CD4-positive, alpha-beta T cell (primary cell): Measurements from ENCODE around the gene BET1. TPM values are rescaled to one million over a fixed set of nuclear protein-coding genes. Genes with fewer than 3 reads are reported as not detected.

Experiments used
- ATAC-seq: fragments of 200-7000 bp; cut with Tn5 transposase; one replicate; pipeline ENCODE4 v1.10.0; 2022; ENCODE audit warnings: mild to moderate bottlenecking; ENCODE audit not compliant: poor library complexity
- CTCF ChIA-PET: fragments of 350-600 bp; sonication (Branson Sonifier 250); formaldehyde crosslinking; loops from one replicate; lab custom pipeline; 2021; ENCODE audit warnings: antibody characterized with exemption, inconsistent platforms; lab: Charles Lee
- POLR2A ChIA-PET: fragments of 350-600 bp; sonication (Branson Sonifier 250); formaldehyde crosslinking; loops from one replicate; lab custom pipeline; 2021; ENCODE audit warnings: antibody characterized with exemption, inconsistent platforms; lab: Charles Lee
- DNase-seq, 14 experiments: peaks; one replicate each; pipeline ENCODE4 v3.0.0-alpha.2; 2013 to 2020; ENCODE audit warnings: mixed read lengths in 2 of 14
- H3K27ac ChIP-seq, 2 donors: one replicate each; pipeline versions ENCODE4 v1.5.1 to v1.7.0; 2013; ENCODE audit warnings: low read length in 2 of 2, low read depth in 1 of 2, mild to moderate bottlenecking in 1 of 2
- H3K27me3 ChIP-seq, 2 experiments: 1 replicate in 1 of 2; 2 replicates in 1 of 2; pipeline versions ENCODE4 v1.6.1 to v1.7.0; 2013; ENCODE audit warnings: low read length in 2 of 2, control low read depth in 1 of 2, mild to moderate bottlenecking in 1 of 2, moderate library complexity in 1 of 2; ENCODE audit not compliant: insufficient read depth in 2 of 2, control insufficient read depth in 1 of 2
- H3K36me3 ChIP-seq: one replicate; pipeline ENCODE4 v1.6.1; 2013; ENCODE audit warnings: low read length, control low read depth; ENCODE audit not compliant: insufficient read depth
- H3K4me1 ChIP-seq: one replicate; pipeline ENCODE4 v1.6.1; 2013; ENCODE audit warnings: low read length, control low read depth; ENCODE audit not compliant: insufficient read depth
- H3K4me3 ChIP-seq: one replicate; pipeline ENCODE4 v1.5.1; 2013; ENCODE audit warnings: mild to moderate bottlenecking, low read length, moderate library complexity
- H3K9me3 ChIP-seq, 2 experiments: 1 replicate in 1 of 2; 2 replicates in 1 of 2; pipeline versions ENCODE4 v1.6.1 to v1.7.0; 2013; ENCODE audit warnings: low read length in 2 of 2, mild to moderate bottlenecking in 2 of 2, control low read depth in 1 of 2, moderate library complexity in 1 of 2; ENCODE audit not compliant: control insufficient read depth in 1 of 2, insufficient read depth in 1 of 2
- H3K27ac Mint-ChIP-seq: one replicate; pipeline ENCODE4 v1.8.0; 2020; ENCODE audit warnings: mixed read lengths
- H3K27me3 Mint-ChIP-seq: one replicate; pipeline ENCODE4 v1.8.0; 2021; ENCODE audit warnings: mixed read lengths
- H3K36me3 Mint-ChIP-seq: one replicate; pipeline ENCODE4 v1.8.0; 2021; ENCODE audit warnings: low read depth, mixed read lengths
- H3K4me1 Mint-ChIP-seq: one replicate; pipeline ENCODE4 v1.8.0; 2021; ENCODE audit warnings: low read depth, mixed read lengths
- H3K4me3 Mint-ChIP-seq: one replicate; pipeline ENCODE4 v1.8.0; 2020; ENCODE audit warnings: mild to moderate bottlenecking, mixed read lengths
- H3K9me3 Mint-ChIP-seq: one replicate; pipeline ENCODE4 v1.8.0; 2020; ENCODE audit warnings: mixed read lengths
- intact Hi-C, 2 experiments: fragments of 100-400 bp; cut with DNase I in 1 of 2; cut with micrococcal nuclease in 1 of 2; formaldehyde crosslinking; loops; one replicate each; pipeline versions ENCODE4 v1.15.1 to v1.9.0; 2023 to 2025; cut with DNase I, micrococcal nuclease
- total RNA-seq, 174 experiments: library from RNA in 2 of 174; stranded (reverse) in 2 of 174; gene quantifications; one replicate each; pipeline ENCODE4 v1.2.3 and lab custom pipeline; 2021 to 2026
- TF ChIP-seq, protein P1 (sequence below): fragments of 200-600 bp; IDR thresholded peaks from one replicate; pipeline ENCODE4 v1.8.0; 2022; ENCODE audit warnings: antibody characterized with exemption, mild to moderate bottlenecking

BET1 gene
- total RNA-seq, 2 experiments from 2014 or later: 7.4 to 9.5 TPM

DNA sequence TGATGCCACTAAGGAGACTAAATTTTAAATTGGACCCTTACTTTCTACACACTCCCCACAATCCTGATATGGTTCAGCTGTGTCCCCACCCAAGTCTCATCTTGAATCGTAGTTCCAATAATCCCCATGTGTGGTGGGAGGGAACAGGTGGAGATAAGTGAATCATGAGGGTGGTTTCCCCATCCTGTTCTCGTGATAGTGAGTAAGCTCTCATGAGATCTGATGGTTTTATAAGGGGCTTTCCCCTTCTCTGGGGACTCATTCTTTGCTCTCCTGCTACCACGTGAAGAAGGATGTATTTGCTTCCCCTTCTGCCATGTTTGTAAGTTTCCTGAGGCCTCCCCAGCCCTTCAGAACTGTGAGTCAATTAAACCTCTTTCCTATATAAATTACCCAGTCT lies 18.4 kb upstream of the BET1 start:
- H3K27me3 ChIP-seq: no peaks in the 10 kb centered on the region
- no peak overlapping the region for H3K4me3 Mint-ChIP-seq
- no peak overlapping the region for H3K27ac Mint-ChIP-seq
- H3K9me3 ChIP-seq: no peaks in the 10 kb centered on the region
- DNase-seq (peak in 2 of 14 experiments; percentile 28 to 41), ATAC-seq (no peak)
- no peaks in the 10 kb centered on the region for H3K36me3 ChIP-seq
- H3K27me3 Mint-ChIP-seq: peaks cover 22% of the 10 kb centered on the region
- POLR2A ChIA-PET: no interaction called here
- H3K36me3 Mint-ChIP-seq: no peaks in the 10 kb centered on the region
- no peak overlapping the region for H3K4me3 ChIP-seq
- no peaks in the 10 kb centered on the region for H3K9me3 Mint-ChIP-seq
- no peak overlapping the region for H3K27ac ChIP-seq
- no peaks in the 10 kb centered on the region for H3K4me1 Mint-ChIP-seq
- CTCF ChIA-PET: no interaction called here
- no peaks in the 10 kb centered on the region for H3K4me1 ChIP-seq
- intact Hi-C loops: no loop called here
- TF ChIP-seq, protein P1, sequence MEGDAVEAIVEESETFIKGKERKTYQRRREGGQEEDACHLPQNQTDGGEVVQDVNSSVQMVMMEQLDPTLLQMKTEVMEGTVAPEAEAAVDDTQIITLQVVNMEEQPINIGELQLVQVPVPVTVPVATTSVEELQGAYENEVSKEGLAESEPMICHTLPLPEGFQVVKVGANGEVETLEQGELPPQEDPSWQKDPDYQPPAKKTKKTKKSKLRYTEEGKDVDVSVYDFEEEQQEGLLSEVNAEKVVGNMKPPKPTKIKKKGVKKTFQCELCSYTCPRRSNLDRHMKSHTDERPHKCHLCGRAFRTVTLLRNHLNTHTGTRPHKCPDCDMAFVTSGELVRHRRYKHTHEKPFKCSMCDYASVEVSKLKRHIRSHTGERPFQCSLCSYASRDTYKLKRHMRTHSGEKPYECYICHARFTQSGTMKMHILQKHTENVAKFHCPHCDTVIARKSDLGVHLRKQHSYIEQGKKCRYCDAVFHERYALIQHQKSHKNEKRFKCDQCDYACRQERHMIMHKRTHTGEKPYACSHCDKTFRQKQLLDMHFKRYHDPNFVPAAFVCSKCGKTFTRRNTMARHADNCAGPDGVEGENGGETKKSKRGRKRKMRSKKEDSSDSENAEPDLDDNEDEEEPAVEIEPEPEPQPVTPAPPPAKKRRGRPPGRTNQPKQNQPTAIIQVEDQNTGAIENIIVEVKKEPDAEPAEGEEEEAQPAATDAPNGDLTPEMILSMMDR: no peak

DNA sequence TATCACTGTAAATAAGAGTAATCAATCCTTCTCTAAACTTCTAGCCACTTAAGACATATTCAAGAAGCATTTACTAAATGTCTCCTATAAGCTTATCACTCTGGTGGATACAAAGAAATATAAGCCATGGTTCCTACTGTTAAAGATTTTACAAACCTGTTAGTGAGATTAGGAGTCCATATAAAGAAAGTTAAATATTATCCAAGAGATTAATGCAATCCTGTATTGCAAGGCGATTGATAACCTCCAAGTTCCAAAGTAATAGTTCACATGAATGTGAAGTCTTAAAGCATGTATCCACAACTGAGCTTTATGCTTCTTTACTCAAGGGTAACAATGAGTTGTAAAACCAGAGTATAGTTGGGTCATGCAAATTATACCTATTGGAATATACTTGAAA lies 12.6 kb upstream of the BET1 start:
- Mint-ChIP-seq H3K27me3 (peaks cover 29% of the 10 kb centered on the region), H3K4me1 (no peaks in the 10 kb centered on the region), H3K27ac (no peak overlapping the region), H3K9me3 (no peaks in the 10 kb centered on the region), H3K4me3 (no peak overlapping the region), H3K36me3 (no peaks in the 10 kb centered on the region)
- Histone ChIP-seq H3K36me3 (no peaks in the 10 kb centered on the region), H3K27ac (no peak overlapping the region), H3K4me1 (no peaks in the 10 kb centered on the region), H3K4me3 (no peak overlapping the region), H3K27me3 (no peaks in the 10 kb centered on the region), H3K9me3 (peaks cover 0 to 4% of the 10 kb centered on the region in 2 experiments)
- TF ChIP-seq, protein P1: no peak
- DNase-seq: no peak
- POLR2A ChIA-PET: no interaction called here
- intact Hi-C loops: loop anchor here in 1 of 2 experiments (2.0 kb wide), 1 partner anchor 26 kb away; no protein-coding TSS in a partner anchor
- CTCF ChIA-PET: no interaction called here
- ATAC-seq: no peak

DNA sequence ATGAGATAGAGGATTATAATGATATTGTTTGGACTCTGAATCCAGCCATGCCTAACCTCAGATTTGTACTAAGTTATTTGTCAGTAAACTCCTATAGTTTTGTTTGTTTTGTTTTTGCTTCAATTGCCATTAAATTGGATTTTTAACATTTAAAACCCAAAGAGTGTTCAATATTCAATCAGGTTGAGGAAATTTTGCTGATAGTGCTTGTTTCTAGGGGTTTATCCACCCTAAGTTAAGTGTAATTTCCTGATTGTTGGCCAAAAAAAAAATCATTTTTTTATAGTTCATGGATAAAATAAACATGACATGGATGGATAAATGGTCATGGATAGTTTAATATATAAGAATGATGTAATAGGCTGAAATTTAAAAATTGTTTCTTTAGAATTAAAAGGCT lies 11.4 kb upstream of the BET1 start:
- CTCF ChIA-PET: no interaction called here
- Mint-ChIP-seq H3K36me3 (no peaks in the 10 kb centered on the region), H3K4me3 (no peak overlapping the region), H3K27ac (no peak overlapping the region), H3K27me3 (peaks cover 29% of the 10 kb centered on the region), H3K4me1 (no peaks in the 10 kb centered on the region), H3K9me3 (no peaks in the 10 kb centered on the region)
- no peaks in the 10 kb centered on the region for H3K27me3 ChIP-seq
- intact Hi-C loops: no loop called here
- no peak for DNase-seq
- no peaks in the 10 kb centered on the region for H3K36me3 ChIP-seq
- no peak overlapping the region for H3K27ac ChIP-seq
- TF ChIP-seq, protein P1: no peak
- POLR2A ChIA-PET: no interaction called here
- peaks cover 0 to 7% of the 10 kb centered on the region in 2 experiments for H3K9me3 ChIP-seq
- no peaks in the 10 kb centered on the region for H3K4me1 ChIP-seq
- no peak overlapping the region for H3K4me3 ChIP-seq
- ATAC-seq: no peak
